HG03139 (cell line): Measurements from ENCODE around the gene FGD2.
"Not testable (repeated sequence)": the region's sequence is repeated elsewhere in the genome, so short reads cannot be mapped to it uniquely, and the experiment has no call there.

ENCODE experiments used
- ATAC-seq: cut with Tn5 transposase; IDR thresholded peaks from one replicate; pipeline ENCODE4 v1.9.1; 2021; ENCODE audit not compliant: unreplicated experiment

FGD2 gene

DNA sequence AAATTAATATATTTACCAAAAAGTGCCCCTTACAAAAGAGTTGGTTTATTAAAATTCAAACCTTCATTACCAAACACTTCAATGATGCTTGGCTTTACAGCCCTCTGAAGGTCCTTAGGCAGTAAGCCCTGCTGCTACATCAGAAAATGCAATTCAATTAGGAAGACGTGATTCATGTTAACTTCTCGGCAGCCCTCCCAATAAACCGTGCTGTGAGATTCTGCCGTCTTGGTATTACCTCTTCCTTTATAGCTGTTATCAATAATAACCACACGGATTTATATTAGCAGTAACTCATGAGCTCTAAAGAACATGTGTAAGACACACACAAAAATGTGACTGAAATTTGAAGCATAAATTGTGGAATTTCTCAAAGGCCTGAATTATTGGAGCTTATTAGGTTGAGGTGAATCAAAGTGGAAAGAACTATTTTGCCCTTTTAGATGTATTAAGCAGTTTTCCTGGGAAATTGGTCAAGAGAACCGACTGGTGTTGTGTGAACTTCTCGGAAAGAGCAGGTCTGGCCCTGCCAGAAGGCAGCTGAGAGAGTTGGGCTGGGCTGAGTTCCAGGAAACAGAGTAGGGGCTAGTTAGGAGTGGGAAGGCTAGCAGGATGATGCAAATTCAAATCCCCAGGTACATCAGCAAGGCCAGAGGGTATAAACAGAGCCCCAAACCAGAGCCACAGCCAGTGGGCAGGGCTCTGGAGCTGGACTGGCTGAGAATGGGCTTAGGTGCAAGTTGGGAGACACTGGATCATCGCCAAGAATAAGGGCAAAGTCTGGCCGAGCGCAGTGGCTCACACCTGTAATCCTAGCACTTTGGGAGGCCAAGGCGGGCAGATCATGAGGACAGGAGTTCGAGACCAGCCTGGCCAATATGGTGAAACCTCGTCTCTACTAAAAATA, 33.1 kb downstream of the FGD2 start:
- ATAC-seq, result no peak

DNA sequence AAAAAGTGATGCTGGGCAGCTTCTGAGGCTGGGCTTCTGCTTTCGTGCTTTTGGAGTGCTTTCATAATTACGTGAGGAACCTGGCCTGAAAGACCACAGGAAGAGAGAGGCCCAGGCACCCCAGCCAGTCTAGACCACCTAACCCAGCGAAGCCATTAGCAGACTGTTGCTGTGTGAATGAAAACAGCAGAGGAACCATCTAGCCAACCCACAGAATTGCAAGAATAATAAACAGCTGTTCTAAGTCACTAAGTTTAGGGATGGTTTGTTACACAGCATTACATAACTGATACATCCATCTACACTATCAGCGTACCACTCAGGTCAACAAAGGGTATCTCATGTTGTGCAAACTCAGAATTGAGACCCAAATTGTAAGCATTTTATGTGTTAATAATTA, 34.5 kb downstream of the FGD2 start:
- ATAC-seq, result no peak

DNA sequence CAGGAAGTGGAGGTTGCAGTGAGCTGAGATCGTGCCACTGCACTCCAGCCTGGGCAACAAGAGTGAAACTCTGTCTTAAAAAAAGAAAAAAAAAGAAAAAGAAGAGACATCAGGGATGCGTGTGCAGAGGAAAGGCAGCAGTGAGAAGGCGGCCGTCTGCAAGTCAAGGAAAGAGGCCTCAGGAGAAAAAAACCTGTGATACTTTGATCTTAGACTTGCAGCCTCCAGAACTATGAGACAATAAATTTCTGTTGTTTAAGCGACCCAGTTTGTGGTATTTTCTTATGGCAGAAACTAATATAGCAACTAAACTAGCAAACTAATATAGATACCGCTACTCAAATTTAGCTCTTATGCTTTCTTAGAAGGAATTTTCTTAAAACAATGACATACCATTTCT, 36.1 kb downstream of the FGD2 start:
- no peak for ATAC-seq

DNA sequence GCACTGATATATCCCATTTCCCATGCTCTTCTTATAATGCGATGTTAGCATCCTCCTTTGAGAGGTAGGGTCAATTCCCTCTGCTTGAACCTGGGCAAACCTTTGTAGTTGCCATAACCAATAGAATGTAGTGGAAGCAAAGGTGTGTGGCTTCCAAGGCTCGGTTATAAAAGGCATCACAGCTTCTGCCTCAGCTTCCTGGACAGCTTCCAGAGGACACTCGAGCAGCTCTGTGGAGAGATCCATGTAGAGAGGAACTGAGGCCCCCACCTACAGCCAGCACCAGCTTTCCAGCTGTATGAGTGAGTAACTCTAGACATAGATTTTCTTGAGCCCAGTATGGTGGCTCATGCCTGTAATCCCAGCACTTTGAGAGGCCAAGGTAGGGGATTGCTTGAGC, 36.7 kb downstream of the FGD2 start:
- ATAC-seq, result no peak

DNA sequence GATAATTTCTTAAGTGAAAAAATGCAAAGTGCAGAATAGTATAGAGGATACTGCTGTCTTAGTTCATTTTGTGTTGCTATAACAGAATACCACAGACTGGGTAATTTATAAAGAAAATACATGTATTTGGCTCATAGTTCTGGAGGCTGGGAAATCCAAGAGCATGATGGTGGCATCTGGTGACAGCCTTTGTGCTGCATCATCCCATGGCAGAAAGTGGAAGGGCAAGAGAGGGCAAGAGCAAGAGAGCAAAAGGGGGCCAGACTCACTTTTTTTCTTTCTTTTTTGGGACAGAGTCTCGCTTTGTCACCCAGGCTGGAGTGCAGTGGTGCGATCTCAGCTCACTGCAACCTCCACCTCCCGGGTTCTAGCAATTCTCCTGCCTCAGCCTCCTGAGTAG, 37.6 kb downstream of the FGD2 start:
- not testable (repeated sequence) for ATAC-seq

DNA sequence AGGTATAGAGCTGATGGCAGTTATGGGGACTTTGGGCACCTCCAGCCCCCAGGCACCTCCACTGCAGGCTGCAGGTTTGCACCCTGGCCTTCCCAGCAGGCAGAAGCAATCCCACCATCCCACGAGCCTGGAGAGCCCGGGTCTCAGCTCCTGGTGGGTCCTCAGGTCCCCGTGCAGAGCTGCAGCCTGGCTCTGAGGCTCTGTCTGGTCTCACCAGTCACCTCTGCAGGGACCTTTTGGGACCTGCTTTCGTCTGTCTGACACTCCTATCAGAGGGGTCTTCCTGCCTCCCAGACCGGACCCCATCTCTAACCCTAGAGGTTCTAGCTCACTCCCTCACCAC, 41.9 kb downstream of the FGD2 start:
- ATAC-seq, result no peak

DNA sequence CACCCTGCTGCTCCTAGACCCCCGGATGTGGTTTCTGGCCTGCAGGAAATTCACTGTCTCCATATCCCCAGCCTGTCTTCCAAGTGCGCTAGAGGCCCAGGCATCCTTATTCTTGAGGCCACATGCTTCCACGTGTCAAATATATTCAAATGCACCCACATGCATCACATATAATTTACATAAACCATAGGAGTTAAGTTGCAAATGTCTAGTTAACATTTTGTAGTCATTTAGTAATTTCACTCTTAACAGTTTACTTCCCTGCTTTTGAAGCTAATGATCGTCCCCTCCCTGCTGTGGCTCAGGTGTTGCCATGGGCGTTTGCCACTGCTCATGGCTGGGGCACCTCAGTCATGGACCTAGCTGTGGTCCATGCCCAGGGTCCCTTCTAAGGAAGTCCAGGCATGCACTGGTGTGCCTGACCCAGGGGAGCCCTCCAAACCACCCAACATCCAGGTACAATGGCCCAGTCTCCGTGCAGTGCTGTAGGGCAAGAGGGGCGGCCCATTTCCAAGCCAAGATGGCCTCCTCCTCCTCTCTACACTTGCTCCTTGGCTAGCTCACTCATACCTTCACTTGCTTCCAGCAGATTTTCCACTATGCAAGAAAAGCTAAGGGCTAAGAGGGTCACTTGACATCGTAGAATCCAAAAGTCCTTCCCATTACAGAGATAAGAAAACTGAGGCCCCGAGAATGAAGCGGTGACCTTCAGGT, 42.4 kb downstream of the FGD2 start:
- no peak for ATAC-seq

DNA sequence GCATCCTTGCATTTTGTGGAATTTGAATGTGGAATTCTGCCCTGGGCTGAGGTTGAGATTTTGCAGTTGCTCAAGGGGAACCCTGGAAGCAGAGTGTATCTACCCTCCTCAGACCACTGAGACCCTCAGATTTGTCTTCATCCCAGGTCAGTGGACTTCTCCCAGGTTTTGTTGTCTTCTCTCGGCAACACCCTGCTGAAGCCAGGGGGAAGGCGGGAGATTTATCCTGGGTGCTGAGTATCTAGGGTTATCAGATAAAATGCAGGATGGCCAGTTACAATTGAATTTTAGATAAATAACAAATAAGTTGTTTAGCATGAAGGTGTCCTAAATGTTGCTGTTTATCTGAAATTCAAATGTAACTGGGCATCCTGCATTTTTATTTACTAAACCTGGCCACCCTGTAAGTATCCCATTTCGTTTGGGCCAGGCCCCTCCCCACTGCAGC, 43.0 kb downstream of the FGD2 start:
- no peak for ATAC-seq

DNA sequence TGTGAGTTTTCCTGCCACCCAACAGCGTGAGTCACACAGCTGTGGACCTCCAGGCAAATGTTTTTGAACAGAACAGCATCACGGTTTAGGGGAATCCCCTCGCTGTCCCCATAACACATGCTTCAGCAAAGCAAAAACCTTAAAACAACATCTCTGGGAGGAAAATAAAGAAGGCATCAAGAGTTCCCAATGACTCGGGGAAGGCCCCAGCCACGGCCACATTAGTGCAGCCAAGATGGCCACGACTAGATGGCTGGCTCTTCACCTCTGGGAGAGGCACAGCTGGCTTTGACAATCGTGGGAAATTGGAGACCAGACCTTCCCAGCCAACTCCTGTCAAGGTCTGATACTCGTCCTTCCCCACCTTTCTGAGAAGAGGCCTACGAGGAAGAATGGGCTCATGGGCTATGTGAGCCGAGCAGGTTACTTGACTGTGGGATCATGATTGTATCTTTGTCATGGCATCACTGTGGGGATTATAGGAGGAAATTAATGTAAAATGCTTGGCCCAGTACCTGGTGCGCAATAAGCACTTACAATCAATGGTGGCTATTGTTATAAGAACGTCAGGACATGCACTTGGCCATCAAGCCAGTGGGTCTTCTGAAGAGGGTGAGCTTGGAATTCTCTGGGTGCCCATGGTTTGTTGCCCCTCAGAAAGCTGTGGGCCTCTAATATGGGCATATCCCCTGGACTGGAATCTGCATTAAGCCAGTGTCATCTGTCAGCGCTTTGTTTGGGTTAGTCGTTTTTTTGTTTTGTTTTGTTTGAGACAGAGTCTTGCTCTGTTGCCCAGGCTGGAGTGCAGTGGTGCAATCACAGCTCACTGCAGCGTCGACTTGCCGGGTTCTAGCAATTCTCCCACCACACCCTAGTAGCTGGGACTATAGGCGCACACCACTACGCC, 43.6 kb downstream of the FGD2 start:
- no peak for ATAC-seq

DNA sequence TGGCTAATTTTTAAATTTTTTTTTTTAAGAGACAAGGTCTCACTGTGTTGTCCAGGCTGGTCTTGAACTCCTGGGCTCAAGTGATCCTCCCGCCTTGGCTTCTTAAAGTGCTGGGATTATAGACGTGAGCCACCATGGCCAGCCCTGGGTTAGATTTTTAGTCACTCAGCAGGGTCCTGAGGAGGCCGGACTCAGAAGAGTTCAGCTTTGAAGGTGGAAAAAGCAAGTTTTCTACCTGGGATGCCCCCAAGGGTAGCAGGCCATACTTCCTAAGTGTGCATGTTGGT, 44.2 kb downstream of the FGD2 start:
- no peak for ATAC-seq

DNA sequence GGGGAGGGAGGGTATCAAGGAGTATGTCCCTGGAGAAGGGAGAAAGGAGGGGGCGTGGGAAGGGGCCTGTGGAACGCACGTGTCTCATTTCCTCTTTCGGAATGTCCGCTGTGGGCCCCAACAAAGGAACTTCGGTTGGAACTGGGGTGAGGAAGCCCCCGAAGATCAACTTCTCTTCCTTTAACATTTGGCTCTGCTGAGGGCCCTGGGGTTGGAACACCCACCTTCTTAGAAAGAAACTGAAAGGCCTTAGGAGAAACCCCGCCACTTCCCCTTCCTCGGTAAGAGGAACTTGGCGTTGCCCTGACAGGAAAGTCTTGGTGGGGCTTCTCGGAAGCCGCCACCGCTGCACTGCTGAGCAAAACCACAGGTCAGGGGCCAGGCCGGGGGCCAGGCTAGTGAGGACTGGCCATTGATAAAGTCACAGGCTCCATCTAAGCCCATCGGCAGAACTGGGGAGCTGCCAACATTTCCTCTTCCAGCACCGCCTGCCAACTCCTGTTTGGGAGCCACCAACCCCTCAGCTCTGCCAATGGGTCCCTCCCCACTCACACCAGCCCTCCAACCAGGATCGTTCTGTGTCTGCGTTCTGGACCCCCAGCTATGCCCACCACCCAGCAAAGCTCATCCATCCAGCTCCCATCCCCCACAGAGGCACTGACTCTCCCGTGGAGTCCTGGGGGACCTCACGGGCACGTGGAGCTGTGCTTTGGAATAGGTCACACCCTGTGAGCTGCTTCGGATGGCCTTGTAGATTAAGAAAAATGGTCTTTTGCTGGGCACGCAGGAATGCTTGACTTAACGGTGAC, 44.8 kb downstream of the FGD2 start:
- peak; percentile 40 for ATAC-seq

DNA sequence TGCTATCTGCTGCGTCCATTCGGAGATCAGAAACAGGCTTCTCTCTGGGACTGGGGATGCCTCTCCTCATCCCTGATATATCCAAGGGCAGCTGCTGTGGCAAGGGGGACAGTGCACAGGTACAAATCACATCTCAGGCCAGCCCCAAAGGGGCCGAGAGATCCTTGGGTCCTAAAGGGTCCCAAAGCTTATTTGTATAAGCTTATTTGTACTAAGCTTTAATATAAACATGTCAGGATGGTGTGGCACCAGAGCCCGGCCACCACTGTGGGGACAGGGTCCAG, 45.3 kb downstream of the FGD2 start:
- no peak for ATAC-seq

DNA sequence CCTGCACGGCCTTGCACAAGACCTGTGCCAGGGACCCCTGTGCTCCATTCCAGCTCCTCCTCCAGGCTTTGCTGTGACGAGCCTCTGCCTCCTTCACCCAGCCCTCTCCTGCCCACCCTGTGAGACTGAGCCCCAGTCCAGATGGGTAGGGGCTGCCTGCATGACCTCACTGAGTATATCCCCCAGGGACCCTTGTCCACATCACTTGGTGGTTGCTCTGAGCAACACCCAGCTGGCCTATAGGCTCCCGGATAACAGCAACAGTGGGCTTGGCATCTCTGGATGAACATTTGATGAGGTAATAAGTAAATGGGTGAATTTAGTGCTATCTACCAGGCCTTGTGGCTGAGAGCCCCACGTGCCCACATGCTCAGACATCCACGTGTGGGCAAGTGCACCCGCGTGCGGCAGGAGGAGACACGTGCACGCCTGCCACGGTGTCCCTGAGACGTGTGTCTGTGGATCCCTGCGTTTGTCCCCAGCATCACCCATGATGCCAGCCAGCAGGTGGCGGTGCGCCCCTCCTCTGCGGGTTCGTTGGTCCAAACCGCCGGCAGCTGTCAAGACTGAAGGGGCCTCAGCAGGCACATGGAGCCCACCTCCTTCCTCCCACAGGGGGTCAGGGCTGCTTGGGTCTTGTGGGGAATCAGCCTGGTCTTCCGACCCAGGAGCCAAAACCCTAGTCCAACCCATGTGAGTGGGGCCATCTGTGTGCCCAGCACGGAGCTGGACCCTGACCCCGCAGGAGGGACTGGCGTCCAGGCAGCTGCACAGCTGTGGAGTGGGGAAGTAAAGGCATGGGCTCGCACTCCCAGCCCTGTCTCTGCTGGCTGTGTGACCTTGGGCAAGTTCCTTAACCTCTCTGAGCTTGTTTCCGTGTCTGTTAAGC, 45.9 kb downstream of the FGD2 start:
- no peak for ATAC-seq

DNA sequence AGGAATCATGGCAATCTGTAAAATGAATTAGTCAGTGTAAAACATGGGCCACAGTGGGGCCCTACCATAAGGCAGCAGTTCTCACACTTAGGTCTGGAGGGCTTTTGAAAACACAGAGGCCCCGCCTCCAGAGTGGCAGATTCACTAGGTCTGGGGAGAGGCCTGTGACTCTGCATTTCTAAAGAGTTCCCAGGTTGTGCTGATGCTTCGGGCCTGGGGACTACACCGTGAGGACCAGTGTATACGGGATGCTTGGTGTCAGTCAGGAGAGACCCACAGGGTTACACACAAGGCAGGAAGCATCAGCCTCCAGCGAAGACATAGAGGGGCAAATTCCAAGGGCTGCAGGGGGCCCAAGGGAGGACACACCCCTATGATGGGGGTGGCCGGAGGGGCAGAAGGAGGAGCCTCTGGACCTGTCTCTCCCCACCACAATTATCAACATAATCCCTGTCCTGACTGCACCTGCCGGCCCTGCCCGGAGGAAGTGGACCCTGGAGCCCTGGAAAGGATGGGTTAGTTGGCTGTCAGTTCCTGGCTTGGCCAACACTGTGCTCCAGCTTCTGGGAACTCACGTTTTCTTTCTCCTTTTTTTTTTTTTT, 46.7 kb downstream of the FGD2 start:
- no peak for ATAC-seq

DNA sequence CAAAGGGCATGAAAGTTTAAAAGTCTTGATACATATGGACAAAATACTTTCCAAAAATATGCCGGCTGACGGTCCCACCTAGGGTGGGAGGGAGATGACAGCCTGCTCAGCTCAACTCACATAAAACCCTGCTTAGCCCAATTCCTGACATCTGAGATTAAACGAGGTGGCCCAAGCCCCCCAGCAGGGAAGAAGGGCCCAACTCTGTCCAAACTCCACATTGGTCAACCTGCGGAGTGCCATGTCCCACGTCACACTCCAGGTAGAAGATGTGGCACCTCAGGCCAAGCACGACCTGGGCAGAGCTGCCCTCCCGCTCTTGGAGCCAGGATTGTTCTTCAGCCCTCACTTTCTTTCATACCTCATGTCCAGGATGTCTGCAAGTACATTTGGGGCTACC, 48.2 kb downstream of the FGD2 start:
- no peak for ATAC-seq

DNA sequence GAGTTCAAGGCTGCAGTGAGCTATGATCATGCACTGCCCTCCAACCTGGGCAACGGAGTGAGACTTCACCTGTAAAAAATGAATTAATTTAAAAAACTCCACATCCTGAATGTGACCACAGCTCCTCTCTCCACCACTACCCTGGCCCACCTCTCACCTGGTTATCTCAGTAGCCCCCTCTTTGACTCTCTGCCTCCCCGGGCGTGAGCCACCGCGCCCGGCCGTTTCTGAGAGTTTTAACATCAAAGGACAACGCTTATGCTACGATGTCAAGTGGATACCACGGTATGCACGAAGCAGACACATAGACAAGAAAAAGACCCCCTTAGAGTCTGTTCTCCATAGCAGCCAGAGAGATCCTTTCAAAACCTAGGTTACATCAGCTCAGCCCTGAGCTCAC, 48.7 kb downstream of the FGD2 start:
- ATAC-seq, result no peak

DNA sequence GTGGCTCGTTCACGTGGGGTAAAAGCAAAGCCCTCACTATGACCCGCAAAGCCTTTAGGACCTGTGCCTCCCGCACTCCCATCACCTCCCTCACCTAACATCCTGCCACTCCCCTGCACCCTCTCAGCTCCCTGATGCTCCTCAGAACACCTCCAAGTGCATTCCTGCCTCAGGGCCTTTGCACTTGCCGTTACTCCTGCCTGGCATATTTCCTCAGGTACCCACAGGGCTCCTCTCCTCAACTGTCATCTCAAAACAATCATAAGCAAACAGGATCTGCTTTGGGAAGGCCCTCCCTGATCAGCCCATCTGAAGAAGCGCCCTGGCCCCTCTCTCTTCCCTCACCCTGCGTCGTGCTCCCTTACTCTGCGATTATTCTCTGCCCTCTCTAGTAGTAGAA, 49.1 kb downstream of the FGD2 start:
- ATAC-seq, result no peak

DNA sequence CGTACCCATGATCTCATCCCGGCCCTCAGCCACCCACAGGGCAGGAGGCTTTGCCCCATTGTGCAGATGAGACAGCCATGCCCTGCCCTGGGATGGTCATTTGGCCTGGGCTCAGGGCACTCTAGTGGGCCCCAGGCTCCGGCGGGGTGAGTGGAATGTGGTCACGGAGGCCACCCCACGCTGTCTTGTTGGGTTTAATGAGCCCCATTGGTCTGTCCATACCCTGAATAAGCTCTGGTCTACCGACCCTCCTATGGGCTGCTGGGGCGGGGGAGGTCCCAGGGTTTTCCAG, 50.6 kb downstream of the FGD2 start:
- ATAC-seq, result no peak

DNA sequence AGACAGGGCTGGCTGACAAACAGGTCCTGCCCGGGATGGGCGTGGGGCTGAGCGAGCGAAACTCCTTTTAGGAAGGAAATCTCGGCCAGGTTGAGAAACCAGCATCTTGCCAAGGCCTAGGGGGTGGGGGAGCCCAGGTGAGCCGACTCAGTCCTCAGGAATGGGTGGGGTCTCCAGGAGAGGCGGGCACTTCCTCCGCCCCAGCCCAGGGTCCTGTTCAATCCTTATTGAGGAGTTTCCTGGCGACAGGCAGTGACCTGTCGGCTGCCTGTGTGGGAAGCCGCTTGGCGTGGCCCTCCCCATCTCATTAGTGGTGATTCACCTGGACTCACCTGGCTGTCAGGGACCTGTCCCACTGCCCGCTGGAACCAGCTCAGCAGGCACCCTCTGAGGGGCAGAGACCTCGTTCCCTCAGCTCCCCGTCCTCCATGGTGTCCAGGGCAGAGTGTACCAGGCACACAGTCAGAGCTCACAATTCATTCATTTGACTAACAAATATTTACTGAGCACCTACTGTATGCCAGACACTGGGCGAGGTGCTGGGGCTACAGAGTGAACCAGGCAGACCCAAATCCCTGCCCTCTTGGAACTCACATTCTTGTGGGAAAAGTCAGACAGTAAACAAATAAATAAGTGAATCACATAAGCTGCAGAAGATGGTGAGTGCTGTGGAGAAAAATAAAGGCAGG, 51.1 kb downstream of the FGD2 start:
- ATAC-seq, result no peak
